Muscle layer of colon (tissue), 2 donors: ENCODE data around the gene GKAP1.
"Not testable (repeated sequence)": the region's sequence is repeated elsewhere in the genome, so short reads cannot be mapped to it uniquely, and the experiment has no call there.

Source experiments
- H3K27ac ChIP-seq: one replicate; pipeline ENCODE4 v1.7.0; 2013; ENCODE audit warnings: low read depth, mild to moderate bottlenecking, low read length, moderate library complexity
- H3K27me3 ChIP-seq, 2 donors: one replicate each; pipeline ENCODE4 v1.7.0; 2013; ENCODE audit warnings: low read length in 2 of 2, mild to moderate bottlenecking in 2 of 2; ENCODE audit not compliant: insufficient read depth in 2 of 2, control insufficient read depth in 1 of 2
- H3K36me3 ChIP-seq: one replicate; pipeline ENCODE4 v1.7.0; 2013; ENCODE audit warnings: mild to moderate bottlenecking, low read length; ENCODE audit not compliant: insufficient read depth
- H3K4me1 ChIP-seq: one replicate; pipeline ENCODE4 v1.7.0; 2013; ENCODE audit warnings: mild to moderate bottlenecking, low read length; ENCODE audit not compliant: insufficient read depth
- H3K4me3 ChIP-seq, 2 donors: one replicate each; pipeline ENCODE4 v1.7.0; 2013; ENCODE audit warnings: low read length in 2 of 2, low read depth in 1 of 2, mild to moderate bottlenecking in 1 of 2, moderate library complexity in 1 of 2
- H3K9ac ChIP-seq: one replicate; pipeline ENCODE4 v1.7.0; 2013; ENCODE audit warnings: low read length
- H3K9me3 ChIP-seq: one replicate; pipeline ENCODE4 v1.7.0; 2013; ENCODE audit warnings: mild to moderate bottlenecking, low read length
- donor health status: abdominal sarcoma.
- donor health status: Adenocarcinoma of cecum.

GKAP1 gene

DNA sequence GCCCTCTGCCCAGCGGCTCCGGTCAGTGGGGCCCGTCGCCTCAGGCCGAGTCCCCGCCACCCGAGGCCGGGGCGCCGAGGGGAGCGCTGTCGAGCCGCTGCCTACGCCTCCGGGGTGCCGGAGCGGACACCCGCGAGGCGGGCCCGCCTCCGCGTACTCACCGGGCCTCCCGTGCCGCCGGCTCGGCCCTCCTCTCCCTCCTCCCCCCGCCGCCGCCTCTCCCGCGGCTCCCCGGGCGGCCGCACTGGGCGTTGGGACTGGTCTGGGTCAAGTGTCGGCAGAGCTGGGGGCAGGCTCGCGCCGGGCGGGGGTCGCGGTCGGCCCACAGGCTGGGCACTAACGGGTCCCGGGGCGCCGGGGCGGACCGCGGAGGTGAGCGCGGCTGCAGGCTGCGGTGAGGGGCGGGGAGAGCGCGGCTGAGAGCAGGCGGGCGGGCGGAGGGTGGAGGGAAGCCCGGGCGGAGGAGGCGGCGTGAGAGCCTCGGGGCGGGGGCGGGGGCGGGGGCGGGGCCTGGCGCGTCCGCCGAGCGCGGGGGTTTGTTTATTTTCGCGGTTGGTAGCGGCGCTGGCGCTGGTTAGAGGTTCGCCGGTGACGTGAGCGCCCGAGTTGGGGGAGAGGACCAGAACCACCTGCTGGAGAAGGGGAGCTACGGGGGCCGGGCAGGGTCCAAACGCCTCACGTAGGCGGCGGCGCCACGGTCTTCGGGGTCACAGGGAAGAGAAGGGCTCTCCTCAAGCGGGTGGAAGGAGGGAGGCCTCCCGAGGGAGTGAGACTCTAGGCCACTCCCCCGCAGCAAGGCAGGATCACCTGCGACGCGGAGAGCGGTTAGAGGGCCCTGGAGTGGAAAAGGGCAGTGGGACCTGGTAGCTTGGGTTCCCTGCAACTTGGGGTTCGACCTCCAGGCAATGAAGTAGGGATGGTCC is at the start of gene GKAP1:
TSS of gene GKAP1 (minus strand) at position 414 of the 923 bp plus-strand sequence. CDS start 11,252 bp downstream, outside the sequence.
- H3K9ac ChIP-seq, H3K4me1 ChIP-seq, H3K27me3 ChIP-seq, H3K36me3 ChIP-seq, H3K9me3 ChIP-seq: not testable (repeated sequence)
- Histone ChIP-seq H3K4me3 (peak within 1 kb of the TSS; percentile 43 to 50), H3K27ac (peak within 1 kb of the TSS; percentile 58)

DNA sequence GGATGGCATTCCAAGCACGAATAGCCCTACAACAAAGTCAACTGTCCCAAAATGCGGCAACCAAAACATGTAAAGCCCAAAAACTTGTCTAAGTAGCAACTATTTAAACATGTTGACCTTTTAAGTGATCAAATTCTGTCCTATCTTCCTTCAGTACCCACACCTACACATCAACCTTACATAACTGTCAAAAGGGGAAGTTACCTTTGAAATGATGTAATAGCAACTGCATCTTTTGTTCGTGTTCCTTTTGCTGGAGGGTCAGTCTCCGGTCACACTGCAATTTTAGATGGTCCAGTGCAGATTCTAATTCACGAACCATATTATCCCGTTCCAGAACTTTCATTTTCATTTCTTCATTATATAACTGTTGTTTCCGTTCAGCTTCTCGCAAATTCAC is 32.3 kb upstream of the GKAP1 start:
- H3K36me3 ChIP-seq, H3K4me1 ChIP-seq, H3K9ac ChIP-seq, H3K27ac ChIP-seq, H3K4me3 ChIP-seq, H3K27me3 ChIP-seq, H3K9me3 ChIP-seq: not testable (repeated sequence)

DNA sequence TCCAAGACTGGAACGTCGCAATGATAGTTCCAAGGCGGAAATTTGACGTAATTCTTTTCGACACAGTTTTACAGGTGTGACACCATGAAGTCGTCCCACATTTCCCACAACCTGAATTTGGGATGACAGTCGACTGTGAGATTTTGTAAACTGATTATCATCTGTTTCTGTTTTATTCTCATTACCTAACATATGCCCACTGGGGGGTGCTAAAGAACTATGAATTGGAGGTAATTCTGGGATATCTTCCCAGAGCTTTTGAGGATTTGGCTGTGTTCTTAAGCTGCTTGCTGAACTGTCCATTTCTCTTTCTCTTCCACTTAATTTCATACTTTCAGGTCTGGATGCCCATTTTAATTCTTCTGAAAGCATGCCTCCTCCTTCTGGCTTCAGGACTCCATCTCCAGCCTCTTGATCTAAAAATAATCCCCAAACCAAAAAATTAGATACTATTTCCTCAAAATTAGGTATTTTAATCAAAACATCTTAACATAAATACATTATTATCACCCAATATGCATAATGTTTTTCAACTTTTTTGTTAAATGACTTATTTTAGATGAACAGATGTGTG is 19.6 kb upstream of the GKAP1 start:
- H3K4me1 ChIP-seq, H3K36me3 ChIP-seq, H3K9me3 ChIP-seq, H3K4me3 ChIP-seq, H3K27me3 ChIP-seq, H3K9ac ChIP-seq, H3K27ac ChIP-seq: not testable (repeated sequence)

DNA sequence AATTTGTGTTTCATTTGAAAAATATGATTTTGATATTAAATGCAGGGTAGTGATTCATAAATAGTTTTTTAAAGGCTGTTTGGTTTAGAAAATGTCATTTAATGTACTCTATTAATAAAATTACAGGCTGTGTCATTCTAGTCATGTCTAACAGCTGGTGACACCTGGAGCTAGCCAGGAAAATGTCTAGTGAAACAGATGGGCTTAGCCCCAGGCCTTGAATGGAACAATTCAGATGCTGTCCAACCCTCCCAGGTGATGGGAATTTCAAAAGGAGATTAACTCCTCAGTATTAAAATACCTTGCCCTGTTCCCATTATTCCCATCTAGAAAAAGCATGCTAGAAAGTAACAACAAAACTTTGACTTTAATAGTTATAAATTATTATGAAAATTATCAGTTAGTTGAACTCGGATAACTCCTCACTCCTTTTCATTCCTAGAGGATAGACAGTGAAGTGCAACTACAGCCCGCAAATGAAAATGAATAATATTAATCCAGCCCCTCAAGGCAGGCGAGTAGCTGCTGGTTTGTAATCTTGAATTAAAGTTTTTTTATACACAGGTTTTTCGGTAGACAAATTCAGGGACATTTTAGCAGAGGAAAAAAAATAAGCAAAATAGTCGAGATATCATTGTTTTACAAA is 13.0 kb upstream of the GKAP1 start:
- H3K4me3 ChIP-seq, H3K36me3 ChIP-seq, H3K9me3 ChIP-seq, H3K27me3 ChIP-seq, H3K4me1 ChIP-seq, H3K9ac ChIP-seq, H3K27ac ChIP-seq: not testable (repeated sequence)

DNA sequence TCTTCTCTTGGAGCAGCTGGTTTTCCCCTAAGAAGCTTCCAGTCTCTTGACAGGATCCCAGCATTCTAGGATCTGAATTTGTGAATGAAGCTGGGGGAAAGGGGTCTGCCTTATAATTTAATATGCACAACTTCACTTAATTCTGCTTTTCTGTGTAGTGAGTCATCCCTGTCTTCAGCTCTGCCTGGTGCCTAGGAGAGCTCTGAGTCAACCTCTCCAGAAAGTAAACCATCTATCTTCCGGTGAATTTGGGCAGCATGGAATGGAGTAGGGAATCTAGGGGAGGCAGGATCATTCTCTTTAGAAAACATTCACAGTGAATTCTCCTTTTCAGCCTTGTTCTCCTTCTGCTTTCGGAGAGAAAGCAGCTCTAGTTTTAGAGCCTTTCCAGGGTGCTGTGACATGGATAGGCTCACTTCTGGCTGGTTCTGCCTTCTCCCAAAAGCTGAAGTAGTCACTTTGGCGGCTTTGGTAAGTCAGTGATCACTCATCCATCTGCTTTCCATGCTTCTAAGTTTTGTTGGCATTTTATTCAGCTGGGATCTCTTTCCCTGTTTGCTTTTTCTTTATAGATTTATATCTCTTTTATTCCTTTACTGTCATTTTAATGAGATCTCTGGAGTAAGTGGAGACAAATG is 7.5 kb upstream of the GKAP1 start:
- not testable (repeated sequence) for H3K27me3 ChIP-seq, H3K4me1 ChIP-seq, H3K27ac ChIP-seq, H3K9ac ChIP-seq, H3K9me3 ChIP-seq, H3K4me3 ChIP-seq, H3K36me3 ChIP-seq

DNA sequence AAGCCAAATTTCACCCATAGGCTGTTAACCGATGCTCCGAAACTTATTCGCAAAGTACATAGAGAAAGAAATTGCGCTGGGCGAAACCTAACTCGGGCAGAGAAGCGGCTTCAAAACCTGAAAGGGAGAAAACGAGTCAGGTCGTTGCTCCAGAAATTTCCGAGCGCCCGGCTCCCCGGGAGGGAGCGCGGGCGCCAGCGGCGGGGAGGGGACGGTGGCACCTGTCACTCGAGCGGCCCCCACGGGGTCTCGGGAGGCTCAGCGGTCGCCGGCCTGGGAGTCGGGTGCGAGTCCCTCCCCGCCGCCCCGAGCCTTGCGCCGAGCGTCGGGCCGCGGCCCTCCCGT is 586 bp downstream of the GKAP1 start:
- H3K36me3 ChIP-seq, H3K4me1 ChIP-seq, H3K9ac ChIP-seq, H3K9me3 ChIP-seq, H3K27me3 ChIP-seq: not testable (repeated sequence)
- Histone ChIP-seq H3K4me3 (peak overlapping the region; percentile 43 to 50), H3K27ac (peak overlapping the region; percentile 44)

DNA sequence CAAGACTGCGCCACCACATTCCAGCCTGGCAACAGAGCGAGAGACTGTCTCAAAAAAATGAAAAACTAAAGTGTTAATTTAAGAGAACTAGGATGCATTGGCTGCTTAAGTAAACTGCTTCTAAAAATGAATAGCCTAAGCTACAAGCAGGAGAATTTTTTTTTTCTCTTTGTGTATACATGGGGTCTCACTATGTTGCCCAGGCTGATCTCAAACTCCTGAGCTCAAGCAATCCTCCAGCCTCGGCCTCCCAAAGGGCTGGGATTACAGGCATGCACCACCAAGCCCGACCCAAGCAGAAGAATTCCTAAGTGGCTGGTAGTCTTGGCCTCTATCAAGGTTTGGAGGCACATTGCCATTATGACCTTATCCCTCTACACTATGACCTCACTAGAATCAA is 2.4 kb downstream of the GKAP1 start:
- not testable (repeated sequence) for H3K36me3 ChIP-seq, H3K9ac ChIP-seq, H3K27ac ChIP-seq, H3K27me3 ChIP-seq, H3K4me1 ChIP-seq, H3K9me3 ChIP-seq, H3K4me3 ChIP-seq

DNA sequence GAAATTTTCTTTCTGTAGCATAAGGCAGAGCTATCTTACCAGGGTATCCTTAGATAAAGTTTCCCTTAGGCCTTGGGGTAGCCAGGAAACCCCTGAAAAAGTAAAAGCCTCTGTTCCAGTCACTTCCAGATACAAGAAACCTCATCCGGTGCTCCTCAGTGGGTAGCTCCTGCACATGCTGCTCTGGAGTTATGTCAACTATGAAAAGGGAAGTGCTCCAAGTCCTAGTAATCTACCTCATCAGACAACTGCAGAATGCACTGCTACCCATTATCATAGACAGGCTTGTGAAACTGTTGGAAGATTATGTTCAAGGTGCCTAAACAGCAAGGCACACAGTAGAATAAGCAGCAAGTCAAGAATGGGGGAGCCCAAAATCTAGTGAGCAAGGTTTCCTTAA is 8.4 kb downstream of the GKAP1 start:
- not testable (repeated sequence) for H3K4me1 ChIP-seq, H3K36me3 ChIP-seq, H3K9ac ChIP-seq, H3K27ac ChIP-seq, H3K4me3 ChIP-seq, H3K9me3 ChIP-seq, H3K27me3 ChIP-seq

DNA sequence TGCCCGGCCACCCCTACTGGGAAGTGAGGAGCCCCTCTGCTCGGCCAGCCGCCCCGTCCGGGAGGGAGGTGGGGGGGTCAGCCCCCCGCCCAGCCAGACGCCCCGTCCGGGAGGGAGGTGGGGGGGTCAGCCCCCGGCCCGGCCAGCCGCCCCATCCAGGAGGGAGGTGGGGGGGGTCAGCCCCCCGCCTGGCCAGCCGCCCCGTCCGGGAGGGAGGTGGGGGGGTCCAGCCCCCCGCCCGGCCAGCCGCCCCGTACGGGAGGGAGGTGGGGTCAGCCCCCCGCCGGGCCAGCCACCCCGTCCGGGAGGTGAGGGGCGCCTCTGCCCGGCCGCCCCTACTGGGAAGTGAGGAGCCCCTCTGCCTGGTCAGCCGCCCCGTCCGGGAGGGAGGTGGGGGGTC is 13.1 kb downstream of the GKAP1 start:
- not testable (repeated sequence) for H3K27me3 ChIP-seq, H3K27ac ChIP-seq, H3K9ac ChIP-seq, H3K9me3 ChIP-seq, H3K36me3 ChIP-seq, H3K4me1 ChIP-seq, H3K4me3 ChIP-seq

DNA sequence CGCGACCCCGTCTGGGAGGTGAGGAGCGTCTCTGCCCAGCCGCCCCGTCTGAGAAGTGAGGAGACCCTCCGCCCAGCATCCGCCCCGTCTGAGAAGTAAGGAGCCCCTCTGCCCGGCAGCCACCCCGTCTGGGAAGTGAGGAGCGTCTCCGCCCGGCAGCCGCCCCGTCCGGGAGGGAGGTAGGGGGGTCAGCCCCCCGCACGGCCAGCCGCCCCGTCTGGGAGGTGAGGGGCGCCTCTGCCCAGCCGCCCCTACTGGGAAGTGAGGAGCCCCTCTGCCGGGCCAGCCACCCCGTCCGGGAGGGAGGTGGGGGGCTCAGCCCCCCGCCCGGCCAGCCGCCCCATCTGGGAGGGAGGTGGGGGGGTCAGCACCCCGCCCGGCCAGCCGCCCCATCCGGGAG is 13.6 kb downstream of the GKAP1 start:
- not testable (repeated sequence) for H3K27me3 ChIP-seq, H3K4me1 ChIP-seq, H3K27ac ChIP-seq, H3K9me3 ChIP-seq, H3K9ac ChIP-seq, H3K4me3 ChIP-seq, H3K36me3 ChIP-seq

DNA sequence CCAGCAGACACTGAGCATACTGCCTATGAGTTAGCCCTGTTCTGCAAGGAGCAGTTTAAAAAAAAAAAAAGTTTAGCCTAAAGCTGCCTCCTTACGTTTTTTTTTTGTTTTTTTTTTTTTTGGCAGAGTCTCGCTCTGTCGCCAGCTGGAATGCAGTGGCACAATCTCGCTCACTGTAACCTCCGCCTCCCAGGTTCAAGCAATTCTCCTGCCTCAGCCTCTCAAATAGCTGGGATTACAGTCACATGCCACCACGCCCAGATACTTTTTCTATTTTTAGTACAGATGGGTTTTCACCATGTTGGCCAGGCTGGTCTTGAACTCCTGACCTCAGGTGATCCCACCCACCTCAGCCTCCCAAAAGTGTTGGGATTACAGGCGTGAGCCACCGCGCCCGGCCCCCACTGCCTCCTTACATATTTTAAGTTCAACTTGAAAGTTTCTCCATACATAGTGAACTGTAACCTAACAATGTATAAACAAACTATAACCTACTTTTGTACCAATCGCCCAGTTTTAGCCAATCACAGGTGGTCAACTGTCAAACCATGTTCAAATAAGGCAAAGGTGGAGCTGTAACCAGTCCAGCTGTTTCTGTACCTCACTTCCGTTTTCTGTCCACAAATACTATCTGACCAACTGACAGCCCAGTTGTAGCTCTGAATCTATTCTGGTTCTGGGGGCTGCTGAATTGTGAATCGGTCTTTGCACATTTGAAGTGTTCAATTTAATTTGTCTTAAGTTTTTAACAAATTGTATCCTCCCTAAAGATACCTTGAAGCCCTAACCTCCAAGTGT is 17.1 kb downstream of the GKAP1 start:
- Histone ChIP-seq H3K9ac (no peak overlapping the region), H3K27ac (no peak overlapping the region), H3K36me3 (peaks cover 10% of the 10 kb centered on the region), H3K4me1 (no peaks in the 10 kb centered on the region), H3K9me3 (no peaks in the 10 kb centered on the region), H3K27me3 (no peaks in the 10 kb centered on the region), H3K4me3 (no peak overlapping the region)
